SK-N-SH (cell line): ENCODE results near the gene PRR36. TPM values are rescaled to one million over a fixed set of nuclear protein-coding genes. Genes with fewer than 3 reads are reported as not detected.

Source experiments
- CTCF ChIA-PET: fragments of 300-600, 350-600 bp; formaldehyde crosslinking; extraction: SDS; loops from one replicate; lab custom pipeline; 2021; lab: Yijun Ruan, JAX
- POLR2A ChIA-PET: fragments of 350-600 bp; sonication (Branson Sonifier 250); formaldehyde crosslinking; extraction: SDS; loops from one replicate; lab custom pipeline; 2020; ENCODE audit warnings: antibody characterized with exemption, inconsistent platforms; lab: Yijun Ruan, JAX
- DNase-seq: peaks from one replicate; pipeline ENCODE4 v3.0.0; 2012
- H2AFZ ChIP-seq: fragments of 200-600 bp; sonication (generic); 2 replicates; pipeline ENCODE4 v1.8.1; 2016; ENCODE audit warnings: antibody characterized with exemption, mild to moderate bottlenecking, low read depth
- H3F3A ChIP-seq: fragments of 200-600 bp; sonication (generic); replicated peaks from 2 replicates; pipeline ENCODE3; 2016; ENCODE audit warnings: antibody characterized with exemption, mild to moderate bottlenecking; ENCODE audit not compliant: insufficient read depth
- H3K27ac ChIP-seq, 2 experiments: fragments of 200-500 bp in 1 of 2; fragments of 200-600 bp in 1 of 2; sonication (Bioruptor generic) in 1 of 2; sonication (generic), shearing (Covaris generic) in 1 of 2; 2 replicates each; pipeline versions ENCODE4 v1.5.1 to v1.6.1; 2014 to 2016; ENCODE audit warnings: low read depth in 2 of 2, inconsistent platforms in 1 of 2, low read length in 1 of 2, mild to moderate bottlenecking in 1 of 2, mixed read lengths in 1 of 2
- H3K27me3 ChIP-seq: fragments of 200-600 bp; sonication (generic), shearing (Covaris generic); 2 replicates; pipeline ENCODE4 v1.6.1; 2016; ENCODE audit warnings: mixed run types; ENCODE audit not compliant: insufficient read depth
- H3K36me3 ChIP-seq, 2 experiments: fragments of 200-500 bp in 1 of 2; fragments of 200-600 bp in 1 of 2; sonication (Bioruptor generic) in 1 of 2; sonication (generic) in 1 of 2; replicated peaks in 1 of 2; 2 replicates each; pipeline versions ENCODE3 to v1.5.1; 2014 to 2016; ENCODE audit warnings: low read length in 1 of 2, mild to moderate bottlenecking in 1 of 2; ENCODE audit not compliant: insufficient read depth in 2 of 2, control insufficient read depth in 1 of 2
- H3K4me1 ChIP-seq, 2 experiments: fragments of 200-500 bp in 1 of 2; fragments of 200-600 bp in 1 of 2; sonication (Bioruptor generic) in 1 of 2; sonication (generic), shearing (Covaris generic) in 1 of 2; 2 replicates each; pipeline versions ENCODE4 v1.5.1 to v1.6.1; 2014 to 2016; ENCODE audit warnings: low read depth in 1 of 2, low read length in 1 of 2, mixed run types in 1 of 2; ENCODE audit not compliant: insufficient read depth in 2 of 2, control insufficient read depth in 1 of 2
- H3K4me2 ChIP-seq: fragments of 200-600 bp; sonication (generic), shearing (Covaris generic); 2 replicates; pipeline ENCODE4 v1.6.1; 2017; ENCODE audit warnings: mixed run types
- H3K4me3 ChIP-seq, 2 experiments: fragments of 200-500 bp in 1 of 2; fragments of 200-600 bp in 1 of 2; sonication (Bioruptor generic) in 1 of 2; sonication (generic), shearing (Covaris generic) in 1 of 2; 2 replicates each; pipeline versions ENCODE4 v1.5.1 to v1.8.1; 2014 to 2016; ENCODE audit warnings: low read depth in 2 of 2, inconsistent platforms in 1 of 2, low read length in 1 of 2, mild to moderate bottlenecking in 1 of 2, mixed read lengths in 1 of 2, moderate library complexity in 1 of 2
- H3K79me2 ChIP-seq: fragments of 200-600 bp; sonication (generic); 2 replicates; pipeline ENCODE4 v1.8.1; 2017; ENCODE audit warnings: mild to moderate bottlenecking; ENCODE audit not compliant: insufficient read depth
- H3K9ac ChIP-seq: fragments of 200-600 bp; sonication (generic); 2 replicates; pipeline ENCODE4 v1.6.1; 2017; ENCODE audit warnings: mixed run types
- H3K9me2 ChIP-seq: fragments of 200-600 bp; sonication (generic); 2 replicates; pipeline ENCODE4 v1.6.1; 2017; ENCODE audit warnings: mixed run types
- H3K9me3 ChIP-seq: fragments of 200-600 bp; sonication (generic); 2 replicates; pipeline ENCODE4 v1.6.1; 2017; ENCODE audit warnings: mixed run types, mild to moderate bottlenecking, moderate library complexity
- H4K20me1 ChIP-seq: fragments of 200-600 bp; sonication (generic); 2 replicates; pipeline ENCODE4 v1.6.1; 2017; ENCODE audit warnings: mild to moderate bottlenecking, mixed run types; ENCODE audit not compliant: insufficient read depth
- CTCF ChIP-seq: fragments of 200-600 bp; sonication (generic); IDR thresholded peaks from 2 replicates; pipeline ENCODE4 v1.6.1; 2017; ENCODE audit warnings: antibody characterized with exemption, mild to moderate bottlenecking, moderate library complexity
- ELF1 ChIP-seq: IDR thresholded peaks from 2 replicates; pipeline ENCODE4 v1.4.0; 2012
- EP300 ChIP-seq, 2 experiments: IDR thresholded peaks; 2 replicates each; pipeline versions ENCODE4 v1.4.0 to v1.6.1; 2012; ENCODE audit warnings: borderline replicate concordance in 1 of 2, low read depth in 1 of 2, low read length in 1 of 2
- FOXJ3 ChIP-seq: sonication (generic); formaldehyde crosslinking; IDR thresholded peaks from 2 replicates; pipeline ENCODE4 v1.5.1; 2020; ENCODE audit warnings: mild to moderate bottlenecking, missing genetic modification reagents
- GATA2 ChIP-seq: sonication (generic); formaldehyde crosslinking; IDR thresholded peaks from 2 replicates; pipeline ENCODE4 v1.5.0; 2020; ENCODE audit warnings: mild to moderate bottlenecking, missing genetic modification reagents
- IRF3 ChIP-seq: fragments of 150-350 bp; IDR thresholded peaks from 2 replicates; pipeline ENCODE4 v1.6.1; 2016; ENCODE audit warnings: mild to moderate bottlenecking, low read depth, low read length
- JUND ChIP-seq: IDR thresholded peaks from 2 replicates; pipeline ENCODE4 v1.4.0; 2012
- MAX ChIP-seq: IDR thresholded peaks from 2 replicates; pipeline ENCODE4 v1.4.0; 2012; ENCODE audit warnings: low read depth
- MXI1 ChIP-seq: IDR thresholded peaks from 2 replicates; pipeline ENCODE4 v1.6.1; 2012; ENCODE audit warnings: mild to moderate bottlenecking, low read depth, low read length, improper control_type of control experiment
- PBX3 ChIP-seq: IDR thresholded peaks from 2 replicates; pipeline ENCODE4; 2012
- POLR2AphosphoS5 ChIP-seq: IDR thresholded peaks from 2 replicates; pipeline ENCODE4 v1.6.1; 2012; ENCODE audit warnings: low read depth, low read length
- RAD21 ChIP-seq: IDR thresholded peaks from 2 replicates; pipeline ENCODE4 v1.6.1; 2012; ENCODE audit warnings: mild to moderate bottlenecking, low read length
- SIN3A ChIP-seq: IDR thresholded peaks from 2 replicates; pipeline ENCODE4 v1.6.1; 2012; ENCODE audit warnings: low read depth, mild to moderate bottlenecking, low read length, moderate library complexity, borderline replicate concordance
- SMC3 ChIP-seq: IDR thresholded peaks from 2 replicates; pipeline ENCODE4 v1.6.1; 2012; ENCODE audit warnings: low read depth, low read length, improper control_type of control experiment
- TAF1 ChIP-seq: IDR thresholded peaks from 2 replicates; pipeline ENCODE4 v1.6.1; 2012; ENCODE audit warnings: low read depth, mild to moderate bottlenecking, low read length, moderate library complexity, borderline replicate concordance
- ZBTB33 ChIP-seq: IDR thresholded peaks from 2 replicates; pipeline ENCODE4 v1.4.0; 2012; ENCODE audit warnings: low read depth, borderline replicate concordance
- WGBS: methylation state at CpG from one replicate; pipeline ENCODE4 v1.1.6; 2017; ENCODE audit warnings: low lambda C conversion rate; 5-methylcytosine and 5-hydroxymethylcytosine counted together
- polyA plus RNA-seq, 3 experiments: library from polyadenylated mRNA; depleted of rRNA; stranded (reverse); fragments of >200 nt; gene quantifications; 2 replicates each; pipeline ENCODE4 v1.2.3, GENCODE V29; 2012

The PRR36 gene
- polyA plus RNA-seq, 1 of the 3 experiments (the other 2 are of a cell fraction) = 0.18 TPM

- no peak for TF ChIP-seq MAX
- no peak for TF ChIP-seq POLR2AphosphoS5
- peak; percentile 35; the same call in 1 of the 2 replicates for TF ChIP-seq SIN3A
- TF ChIP-seq ZBTB33 = peak; percentile 91
- peak in 1 of 2 experiments; percentile 32; a peak in 1 of 4 replicates for TF ChIP-seq EP300 (IDR thresholded peaks at IDR 0.05; ENCODE audit: borderline replicate concordance in 1 of 2, low read depth in 1 of 2, low read length in 1 of 2)
- no peak for TF ChIP-seq FOXJ3 (CRISPR knock-in tag)
- TF ChIP-seq GATA2 (CRISPR knock-in tag) = no peak
- TF ChIP-seq SMC3 = no peak
- TF ChIP-seq JUND = no peak
- no peak for TF ChIP-seq RAD21
Measured at GRCh38 chr19:7829561-7830271, 44.5 kb downstream of the PRR36 start, which contains the start of gene EVI5L (continued).

- CTCF ChIA-PET = interaction anchor here (1.2 to 2.1 kb wide), 2 partner anchors 24 to 100 kb away, joined by 3 to 11 read pairs; no protein-coding TSS in a partner anchor
- no peak for DNase-seq
- Histone ChIP-seq H3K4me2 (peak overlapping the region; percentile 72), H3K9me3 (no peaks in the 10 kb centered on the region), H2AFZ (peak overlapping the region; percentile 88; the same call in 1 of the 2 replicates), H3K27me3 (peaks cover 32% of the 10 kb centered on the region), H3K79me2 (peaks cover 4% of the 10 kb centered on the region; the same call in 1 of the 2 replicates), H3K4me3 (peak overlapping the region; percentile 42 to 46), H3K36me3 (no peaks in the 10 kb centered on the region), H3K4me1 (peaks cover 0 to 7% of the 10 kb centered on the region in 2 experiments; a peak in 1 of 4 replicates), H3K27ac (no peak overlapping the region), H3K9ac (no peak overlapping the region)
- WGBS = 2% methylated on average over 15 of the region's 18 CpGs
- TF ChIP-seq IRF3 = no peak
- no peak for TF ChIP-seq CTCF
- TF ChIP-seq POLR2AphosphoS5 = no peak
- no peak for TF ChIP-seq TAF1
- no peak for TF ChIP-seq JUND
- no peak for TF ChIP-seq ELF1
- no peak for TF ChIP-seq PBX3
- no peak for TF ChIP-seq EP300 (IDR thresholded peaks at IDR 0.05; ENCODE audit: borderline replicate concordance in 1 of 2, low read depth in 1 of 2, low read length in 1 of 2)
- TF ChIP-seq MXI1 = peak; percentile 28; the same call in 1 of the 2 replicates
- TF ChIP-seq, all 33 proteins: peak for 1
- Histone ChIP-seq H3F3A (no peaks in the 10 kb centered on the region), H4K20me1 (no peaks in the 10 kb centered on the region), H3K9me2 (no peaks in the 10 kb centered on the region)
- POLR2A ChIA-PET = no interaction called here
Measured at GRCh38 chr19:7829166-7829520, 45.0 kb downstream of the PRR36 start.
